ENCODE results near the gene PRAMEF18. TPM values are rescaled to one million over a fixed set of nuclear protein-coding genes. Genes with fewer than 3 reads are reported as not detected.
"Not testable (repeated sequence)": the region's sequence is repeated elsewhere in the genome, so short reads cannot be mapped to it uniquely, and the experiment has no call there.

Gene PRAMEF18
- total RNA-seq, 3 donors from 2014 or later (not counting 1 experiment from before 2014, with no cell fraction given): not detected

- ATAC-seq: peak in 1 of 3 donors; percentile 70
- Mint-ChIP-seq H3K4me1 (no peaks in the 10 kb centered on the region), H3K27ac (no peak overlapping the region), H3K4me3 (no peak overlapping the region), H3K9me3 (no peaks in the 10 kb centered on the region), H3K36me3 (no peaks in the 10 kb centered on the region), H3K27me3 (ENCODE audit: low read depth in 2 of 2) (peaks cover 0 to 3% of the 10 kb centered on the region in 2 donors)
- DNase-seq: peak in 1 of 2 donors; percentile 48
- no peaks in the 10 kb centered on the region for H3K9me3 ChIP-seq (ENCODE audit: control insufficient read depth, insufficient read depth, low read length)
- H3K4me1 ChIP-seq (ENCODE audit: control insufficient read depth, insufficient read depth, low read length): no peaks in the 10 kb centered on the region
- H3K4me3 ChIP-seq (ENCODE audit: low read length): no peak overlapping the region
- intact Hi-C loops (cut with micrococcal nuclease): loop anchor here (10.0 kb wide), 1 partner anchor 146 kb away; the partner anchor contains the start of gene PRAMEF19
- 77% methylated on average over 7 of the region's 7 CpGs for WGBS (ENCODE audit: insufficient coverage)
- no peak overlapping the region for H3K27ac ChIP-seq (ENCODE audit: low read length)
- no peaks in the 10 kb centered on the region for H3K27me3 ChIP-seq (ENCODE audit: control insufficient read depth, insufficient read depth, low read length)
- TF ChIP-seq CTCF (IDR thresholded peaks at IDR 0.05): peak; percentile 7
- no peaks in the 10 kb centered on the region for H3K36me3 ChIP-seq (ENCODE audit: control insufficient read depth, insufficient read depth, low read length)
Observed at GRCh38 chr1:13228343-13228781, 2.4 kb upstream of the PRAMEF18 start.

- not testable (repeated sequence) for H3K27me3 Mint-ChIP-seq (ENCODE audit: low read depth in 2 of 2); H3K4me3 Mint-ChIP-seq; ATAC-seq; H3K36me3 ChIP-seq (ENCODE audit: control insufficient read depth, insufficient read depth, low read length); H3K4me1 Mint-ChIP-seq; H3K4me1 ChIP-seq (ENCODE audit: control insufficient read depth, insufficient read depth, low read length); H3K27ac ChIP-seq (ENCODE audit: low read length); H3K27me3 ChIP-seq (ENCODE audit: control insufficient read depth, insufficient read depth, low read length); DNase-seq; H3K9me3 ChIP-seq (ENCODE audit: control insufficient read depth, insufficient read depth, low read length); H3K27ac Mint-ChIP-seq; H3K36me3 Mint-ChIP-seq; H3K4me3 ChIP-seq (ENCODE audit: low read length); H3K9me3 Mint-ChIP-seq
- 87% methylated on average over 8 of the region's 8 CpGs for whole genome bisulfite sequencing (ENCODE audit: insufficient coverage)
- intact Hi-C loops (cut with micrococcal nuclease): loop anchor here (10.0 kb wide), 1 partner anchor 147 kb away; the partner anchor contains the start of gene PRAMEF19
Observed at GRCh38 chr1:13227271-13228055, 1.5 kb upstream of the PRAMEF18 start.

- no peaks in the 10 kb centered on the region for H3K9me3 ChIP-seq (ENCODE audit: control insufficient read depth, insufficient read depth, low read length)
- Mint-ChIP-seq H3K4me3 (no peak overlapping the region), H3K9me3 (no peaks in the 10 kb centered on the region), H3K27me3 (ENCODE audit: low read depth in 2 of 2) (peaks cover 0 to 3% of the 10 kb centered on the region in 2 donors), H3K4me1 (no peaks in the 10 kb centered on the region), H3K36me3 (no peaks in the 10 kb centered on the region), H3K27ac (no peak overlapping the region)
- DNase-seq (no peak), ATAC-seq (no peak)
- WGBS (ENCODE audit: insufficient coverage): 81% methylated on average over 5 of the region's 5 CpGs
- no peaks in the 10 kb centered on the region for H3K4me1 ChIP-seq (ENCODE audit: control insufficient read depth, insufficient read depth, low read length)
- H3K4me3 ChIP-seq (ENCODE audit: low read length): no peak overlapping the region
- no peaks in the 10 kb centered on the region for H3K27me3 ChIP-seq (ENCODE audit: control insufficient read depth, insufficient read depth, low read length)
- H3K27ac ChIP-seq (ENCODE audit: low read length): no peak overlapping the region
- TF ChIP-seq CTCF (IDR thresholded peaks at IDR 0.05): no peak
- H3K36me3 ChIP-seq (ENCODE audit: control insufficient read depth, insufficient read depth, low read length): no peaks in the 10 kb centered on the region
- intact Hi-C loops (cut with micrococcal nuclease): loop anchor here (10.0 kb wide), 1 partner anchor 150 kb away; the partner anchor contains the start of gene PRAMEF19
Observed at GRCh38 chr1:13224480-13225060, 1.4 kb downstream of the PRAMEF18 start.

- ATAC-seq; H3K9me3 ChIP-seq (ENCODE audit: control insufficient read depth, insufficient read depth, low read length); H3K27me3 ChIP-seq (ENCODE audit: control insufficient read depth, insufficient read depth, low read length); H3K9me3 Mint-ChIP-seq; H3K4me1 Mint-ChIP-seq; H3K4me3 Mint-ChIP-seq; H3K27ac ChIP-seq (ENCODE audit: low read length); H3K4me3 ChIP-seq (ENCODE audit: low read length); H3K36me3 Mint-ChIP-seq; H3K27ac Mint-ChIP-seq; H3K4me1 ChIP-seq (ENCODE audit: control insufficient read depth, insufficient read depth, low read length); DNase-seq; H3K36me3 ChIP-seq (ENCODE audit: control insufficient read depth, insufficient read depth, low read length); H3K27me3 Mint-ChIP-seq (ENCODE audit: low read depth in 2 of 2): not testable (repeated sequence)
- intact Hi-C loops (cut with micrococcal nuclease): loop anchor here (10.0 kb wide), 1 partner anchor 152 kb away; the partner anchor contains the start of gene PRAMEF19
- no CpG with 5 or more reads among the region's 4 CpGs for WGBS (ENCODE audit: insufficient coverage)
Observed at GRCh38 chr1:13222788-13223187, 3.2 kb downstream of the PRAMEF18 start.

GRCh38 chr1:13219203-13219602 is 6.8 kb downstream of the PRAMEF18 start:
- H3K27me3 ChIP-seq (ENCODE audit: control insufficient read depth, insufficient read depth, low read length); H3K4me1 ChIP-seq (ENCODE audit: control insufficient read depth, insufficient read depth, low read length); intact Hi-C loops (cut with micrococcal nuclease); H3K36me3 ChIP-seq (ENCODE audit: control insufficient read depth, insufficient read depth, low read length); ATAC-seq; H3K9me3 ChIP-seq (ENCODE audit: control insufficient read depth, insufficient read depth, low read length); H3K4me3 ChIP-seq (ENCODE audit: low read length); H3K27ac Mint-ChIP-seq; DNase-seq; H3K9me3 Mint-ChIP-seq; H3K4me1 Mint-ChIP-seq; H3K4me3 Mint-ChIP-seq; H3K27me3 Mint-ChIP-seq (ENCODE audit: low read depth in 2 of 2); H3K27ac ChIP-seq (ENCODE audit: low read length); H3K36me3 Mint-ChIP-seq: not testable (repeated sequence)
- WGBS (ENCODE audit: insufficient coverage): no CpG with 5 or more reads among the region's 3 CpGs

- H3K4me3 Mint-ChIP-seq; H3K27ac Mint-ChIP-seq; H3K36me3 Mint-ChIP-seq; H3K4me1 ChIP-seq (ENCODE audit: control insufficient read depth, insufficient read depth, low read length); H3K27ac ChIP-seq (ENCODE audit: low read length); H3K4me1 Mint-ChIP-seq; H3K9me3 Mint-ChIP-seq; ATAC-seq; intact Hi-C loops (cut with micrococcal nuclease); H3K36me3 ChIP-seq (ENCODE audit: control insufficient read depth, insufficient read depth, low read length); H3K4me3 ChIP-seq (ENCODE audit: low read length); H3K27me3 ChIP-seq (ENCODE audit: control insufficient read depth, insufficient read depth, low read length); DNase-seq; H3K27me3 Mint-ChIP-seq (ENCODE audit: low read depth in 2 of 2); H3K9me3 ChIP-seq (ENCODE audit: control insufficient read depth, insufficient read depth, low read length): not testable (repeated sequence)
- WGBS (ENCODE audit: insufficient coverage): no CpG with 5 or more reads among the region's 7 CpGs
Observed at GRCh38 chr1:13216619-13217018, 9.3 kb downstream of the PRAMEF18 start.
